Esophagus squamous epithelium (tissue), 4 donors: ENCODE results near the gene ACSF3.

Source experiments
- CTCF ChIP-seq, 6 experiments: fragments of 450-650 bp in 4 of 6; fragments of 200-600 bp in 2 of 6; sonication (generic) in 2 of 6; IDR thresholded peaks; one replicate each; pipeline ENCODE4 v1.5.1; 2016 to 2019; ENCODE audit warnings: antibody characterized with exemption in 6 of 6, mild to moderate bottlenecking in 4 of 6, moderate library complexity in 4 of 6
- POLR2A ChIP-seq, 4 donors: fragments of 450-650 bp; IDR thresholded peaks; one replicate each; pipeline ENCODE4 v1.6.1; 2017; ENCODE audit warnings: antibody characterized with exemption in 4 of 4, mild to moderate bottlenecking in 4 of 4, moderate library complexity in 3 of 4

DNA sequence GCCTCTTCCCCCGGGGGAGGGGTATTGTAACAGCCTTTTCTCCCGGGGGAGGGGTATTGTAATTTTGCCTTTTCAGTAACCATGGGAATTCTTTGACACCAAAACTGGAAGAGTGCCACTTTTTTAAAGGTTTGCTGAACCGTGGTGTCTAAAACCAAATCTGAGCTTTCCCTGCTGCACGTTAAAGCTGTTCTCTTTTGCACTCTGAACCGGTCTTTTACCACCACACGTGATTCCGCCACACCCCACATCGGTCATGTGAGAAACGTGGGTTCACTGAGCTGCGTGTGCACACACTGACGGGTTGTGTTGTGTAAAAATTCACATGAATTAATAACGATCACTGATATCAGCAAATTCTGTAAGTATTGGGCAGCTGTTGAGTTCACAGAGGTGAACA lies 9.2 kb upstream of the ACSF3 start:
- TF ChIP-seq CTCF (IDR thresholded peaks at IDR 0.05): no peak
- no peak for TF ChIP-seq POLR2A (IDR thresholded peaks at IDR 0.05)
